ENCODE measurements around the gene DNAJB6.

- no peak for TF ChIP-seq POLR2A (IDR thresholded peaks at IDR 0.05)
- no peak for TF ChIP-seq CTCF (IDR thresholded peaks at IDR 0.05)
Observed at GRCh38 chr7:157403646-157404401, 67.0 kb downstream of the DNAJB6 start.

Data from lower leg skin (tissue), 3 donors.